HepG2 (cell line): ENCODE results near the gene CELF4. TPM values are rescaled to one million over a fixed set of nuclear protein-coding genes. Genes with fewer than 3 reads are reported as not detected.

Experiments
- ATAC-seq: fragments of 200-7000 bp; cut with Tn5 transposase; 3 replicates; pipeline ENCODE4 v1.9.1; 2020; ENCODE audit warnings: mild to moderate bottlenecking, moderate library complexity
- BruUV-seq: library from RNA; stranded (reverse); fragments of 400-500 nt; replicated peaks from 2 replicates; lab custom pipeline; 2021; lab: Mats Ljungman, UMichigan
- CTCF ChIA-PET: fragments of 300-600 bp; formaldehyde crosslinking; extraction: SDS; loops from one replicate; lab custom pipeline; 2021; ENCODE audit warnings: low total read pairs, inconsistent platforms, low intra/inter-chr PET ratio; lab: Yijun Ruan, JAX
- POLR2A ChIA-PET: fragments of 350-600 bp; sonication (Branson Sonifier 250); formaldehyde crosslinking; loops from one replicate; lab custom pipeline; 2020; ENCODE audit warnings: antibody characterized with exemption, inconsistent platforms; lab: Yijun Ruan, JAX
- DNase-seq: peaks from one replicate; pipeline ENCODE4 v3.0.0-alpha.2; 2015; ENCODE audit warnings: low spot score
- FAIRE-seq: peaks from 3 replicates; lab custom pipeline; 2011; peaks lifted over from hg19 to GRCh38; lab: Jason Lieb, UNC
- H2AFZ ChIP-seq: one replicate; pipeline ENCODE4 v1.6.1; 2011; ENCODE audit warnings: low read length, inconsistent platforms
- H3K27ac ChIP-seq: fragments of 300-600 bp; 3 replicates; pipeline ENCODE4 v1.8.0; 2011; ENCODE audit warnings: mixed run types, mild to moderate bottlenecking, mixed read lengths, low read length, inconsistent platforms; ENCODE audit not compliant: insufficient read depth; ENCODE audit errors: extremely low read length
- H3K27me3 ChIP-seq, 2 experiments: fragments of 200-600 bp in 1 of 2; 2 replicates in 1 of 2; 3 replicates in 1 of 2; pipeline versions ENCODE4 v1.6.0 to v1.8.0; 2011; ENCODE audit warnings: low read length in 2 of 2, mild to moderate bottlenecking in 2 of 2, moderate library complexity in 2 of 2, inconsistent platforms in 1 of 2; ENCODE audit not compliant: insufficient read depth in 2 of 2, control insufficient read depth in 1 of 2
- H3K36me3 ChIP-seq, 2 experiments: fragments of 200-600 bp in 1 of 2; replicated peaks in 1 of 2; 2 replicates in 1 of 2; 3 replicates in 1 of 2; pipeline versions ENCODE4 v1.5.1 to v1.8.0; 2011; ENCODE audit warnings: low read length in 2 of 2, inconsistent platforms in 1 of 2; ENCODE audit not compliant: insufficient read depth in 2 of 2, control insufficient read depth in 1 of 2
- H3K4me1 ChIP-seq: 2 replicates; pipeline ENCODE4 v1.5.1; 2012; ENCODE audit warnings: low read length, inconsistent platforms; ENCODE audit not compliant: insufficient read depth
- H3K4me2 ChIP-seq: 2 replicates; pipeline ENCODE4 v1.6.0; 2011; ENCODE audit warnings: low read depth, low read length, inconsistent platforms
- H3K4me3 ChIP-seq, 3 experiments: fragments of 200-600 bp in 1 of 3; sonication (generic), shearing (Covaris generic) in 1 of 3; replicated peaks in 1 of 3; 2 replicates each; pipeline ENCODE4 v1.5.1; 2011 to 2016; ENCODE audit warnings: low read length in 3 of 3, inconsistent platforms in 2 of 3, low read depth in 2 of 3, mild to moderate bottlenecking in 2 of 3, control low read depth in 1 of 3, mixed read lengths in 1 of 3; ENCODE audit not compliant: insufficient read depth in 1 of 3
- H3K79me2 ChIP-seq: one replicate; pipeline ENCODE4 v1.6.1; 2011; ENCODE audit warnings: low read length, inconsistent platforms; ENCODE audit not compliant: insufficient read depth
- H3K9ac ChIP-seq: 2 replicates; pipeline ENCODE4 v1.6.0; 2011; ENCODE audit warnings: mild to moderate bottlenecking, low read depth, low read length, inconsistent platforms; ENCODE audit not compliant: insufficient read depth
- H3K9me3 ChIP-seq: 2 replicates; pipeline ENCODE4 v1.5.1; 2012; ENCODE audit warnings: mild to moderate bottlenecking, low read length
- H4K20me1 ChIP-seq: 2 replicates; pipeline ENCODE4 v1.6.0; 2011; ENCODE audit warnings: inconsistent platforms, mild to moderate bottlenecking, low read length, moderate library complexity; ENCODE audit not compliant: insufficient read depth
- HOXA7 ChIP-seq: sonication (generic); formaldehyde crosslinking; IDR thresholded peaks from 2 replicates; pipeline ENCODE4 v1.8.1; 2022; ENCODE audit warnings: mild to moderate bottlenecking, missing genetic modification reagents, moderate library complexity
- NFKBIZ ChIP-seq: IDR thresholded peaks from 2 replicates; pipeline ENCODE4 v1.6.1; 2018; ENCODE audit warnings: missing genetic modification reagents, missing compliant biosample characterization
- RNF2 ChIP-seq: fragments of 450-650 bp; conservative IDR thresholded peaks from 2 replicates; pipeline ENCODE4 v1.6.1; 2016; ENCODE audit warnings: low read depth
- SRSF9 ChIP-seq: fragments of 200-400 bp; formaldehyde crosslinking; IDR thresholded peaks from 2 replicates; pipeline ENCODE4 v1.6.1; 2018; ENCODE audit warnings: borderline replicate concordance, mild to moderate bottlenecking, low read depth, low read length; ENCODE audit not compliant: insufficient read depth, poor library complexity, severe bottlenecking
- TSC22D2 ChIP-seq: sonication (generic); formaldehyde crosslinking; IDR thresholded peaks from 2 replicates; pipeline ENCODE4 v1.5.1; 2020; ENCODE audit warnings: missing genetic modification reagents, mild to moderate bottlenecking, borderline replicate concordance
- WGBS: methylation state at CpG from one replicate; pipeline ENCODE4 v1.1.6; 2017; ENCODE audit warnings: low lambda C conversion rate; 5-methylcytosine and 5-hydroxymethylcytosine counted together
- in situ Hi-C: cut with HindIII; loops from 2 replicates; pipeline ENCODE4 v1.10.0; 2017; ENCODE audit warnings: low pct_unique_long_range_greater_than_20kb; ENCODE audit not compliant: extremely low pct_ligation_motif_present
- intact Hi-C: fragments of 100-400 bp; cut with micrococcal nuclease; formaldehyde crosslinking; loops from one replicate; pipeline ENCODE4 v1.10.0; 2022; ENCODE audit not compliant: unreplicated experiment
- polyA plus RNA-seq, 8 experiments: library from polyadenylated mRNA; depleted of rRNA in 3 of 8; stranded (reverse) in 7 of 8; unstranded in 1 of 8; fragments of >200 nt; fragmentation: Illumina TruSeq in 4 of 8; extraction: Trizol in 4 of 8; gene quantifications; 2 replicates each; pipeline versions ENCODE4 v1.2.1 to v1.2.3, GENCODE V29; 2011 to 2016; ENCODE audit warnings: low read depth in 4 of 8, missing spikeins in 1 of 8, mixed read lengths in 1 of 8; ENCODE audit not compliant: insufficient read depth in 1 of 8
- total RNA-seq, 5 experiments: library from RNA; depleted of rRNA; stranded (reverse); fragments of >200 nt; fragmentation: Illumina TruSeq; extraction: Trizol; gene quantifications; 2 replicates each; pipeline ENCODE4 v1.2.3, GENCODE V29; 2016; ENCODE audit warnings: low read depth in 1 of 5
- TF ChIP-seq, protein P1 (sequence below): sonication (generic); formaldehyde crosslinking; IDR thresholded peaks from 2 replicates; pipeline ENCODE4 v1.5.0; 2020; ENCODE audit warnings: missing genetic modification reagents
- TF ChIP-seq, protein P2 (sequence below): sonication (generic); formaldehyde crosslinking; IDR thresholded peaks from 2 replicates; pipeline ENCODE4 v1.4.0; 2020; ENCODE audit warnings: mild to moderate bottlenecking, low read depth, missing genetic modification reagents
- TF ChIP-seq, protein P3 (sequence below): sonication (generic); formaldehyde crosslinking; IDR thresholded peaks from 2 replicates; pipeline ENCODE4 v1.4.0; 2020; ENCODE audit warnings: missing genetic modification reagents, low read depth, mild to moderate bottlenecking, borderline replicate concordance

CELF4 gene
- total and polyA plus RNA-seq, 2 of the 13 experiments (the other 11 are each of a cell fraction or from before 2014, with no cell fraction given), result not detected

DNA sequence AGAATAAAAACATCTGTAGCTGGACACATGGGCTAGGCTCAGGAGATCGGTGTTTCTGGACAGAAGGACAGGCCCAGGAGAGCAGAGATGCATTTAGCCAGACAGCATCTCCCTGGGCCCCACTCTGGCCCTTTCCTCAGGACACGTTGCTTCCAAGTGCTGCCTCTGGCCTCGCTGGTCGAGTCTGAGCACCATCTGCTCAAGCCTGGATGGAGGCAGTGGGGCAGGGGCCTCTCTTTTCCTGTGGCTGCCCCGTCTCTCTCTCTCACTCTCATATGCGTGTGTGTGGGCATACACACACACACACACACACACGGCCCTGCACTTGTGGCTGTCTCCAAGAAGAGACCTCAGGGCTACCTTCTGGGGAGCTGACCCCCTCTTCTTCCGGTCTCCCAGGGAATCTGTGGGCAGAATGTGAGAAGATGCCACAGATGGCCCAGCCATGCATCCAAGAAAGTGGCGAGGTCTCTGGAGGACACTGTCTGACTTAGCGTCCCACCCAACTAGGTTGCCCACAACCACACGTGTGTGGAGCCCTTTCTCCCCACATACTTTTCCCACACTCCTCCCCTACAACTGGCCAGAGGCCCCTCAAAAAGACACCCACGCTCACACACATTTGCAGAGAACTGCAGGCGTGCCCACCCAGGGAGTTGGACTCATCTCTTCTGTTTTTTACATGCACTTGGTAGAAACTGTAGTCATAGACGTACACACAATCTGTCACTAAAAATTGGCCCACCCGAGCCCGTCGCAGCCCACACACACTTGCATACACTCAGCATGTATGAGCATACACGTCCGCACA is 19.9 kb downstream of the CELF4 start (continued):
- TF ChIP-seq, protein P1, sequence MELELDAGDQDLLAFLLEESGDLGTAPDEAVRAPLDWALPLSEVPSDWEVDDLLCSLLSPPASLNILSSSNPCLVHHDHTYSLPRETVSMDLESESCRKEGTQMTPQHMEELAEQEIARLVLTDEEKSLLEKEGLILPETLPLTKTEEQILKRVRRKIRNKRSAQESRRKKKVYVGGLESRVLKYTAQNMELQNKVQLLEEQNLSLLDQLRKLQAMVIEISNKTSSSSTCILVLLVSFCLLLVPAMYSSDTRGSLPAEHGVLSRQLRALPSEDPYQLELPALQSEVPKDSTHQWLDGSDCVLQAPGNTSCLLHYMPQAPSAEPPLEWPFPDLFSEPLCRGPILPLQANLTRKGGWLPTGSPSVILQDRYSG (CRISPR knock-in tag), result no peak
- TF ChIP-seq NFKBIZ (CRISPR knock-in tag), result no peak
- no peak for TF ChIP-seq SRSF9
- TF ChIP-seq, protein P2, sequence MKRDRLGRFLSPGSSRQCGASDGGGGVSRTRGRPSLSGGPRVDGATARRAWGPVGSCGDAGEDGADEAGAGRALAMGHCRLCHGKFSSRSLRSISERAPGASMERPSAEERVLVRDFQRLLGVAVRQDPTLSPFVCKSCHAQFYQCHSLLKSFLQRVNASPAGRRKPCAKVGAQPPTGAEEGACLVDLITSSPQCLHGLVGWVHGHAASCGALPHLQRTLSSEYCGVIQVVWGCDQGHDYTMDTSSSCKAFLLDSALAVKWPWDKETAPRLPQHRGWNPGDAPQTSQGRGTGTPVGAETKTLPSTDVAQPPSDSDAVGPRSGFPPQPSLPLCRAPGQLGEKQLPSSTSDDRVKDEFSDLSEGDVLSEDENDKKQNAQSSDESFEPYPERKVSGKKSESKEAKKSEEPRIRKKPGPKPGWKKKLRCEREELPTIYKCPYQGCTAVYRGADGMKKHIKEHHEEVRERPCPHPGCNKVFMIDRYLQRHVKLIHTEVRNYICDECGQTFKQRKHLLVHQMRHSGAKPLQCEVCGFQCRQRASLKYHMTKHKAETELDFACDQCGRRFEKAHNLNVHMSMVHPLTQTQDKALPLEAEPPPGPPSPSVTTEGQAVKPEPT, result no peak

DNA sequence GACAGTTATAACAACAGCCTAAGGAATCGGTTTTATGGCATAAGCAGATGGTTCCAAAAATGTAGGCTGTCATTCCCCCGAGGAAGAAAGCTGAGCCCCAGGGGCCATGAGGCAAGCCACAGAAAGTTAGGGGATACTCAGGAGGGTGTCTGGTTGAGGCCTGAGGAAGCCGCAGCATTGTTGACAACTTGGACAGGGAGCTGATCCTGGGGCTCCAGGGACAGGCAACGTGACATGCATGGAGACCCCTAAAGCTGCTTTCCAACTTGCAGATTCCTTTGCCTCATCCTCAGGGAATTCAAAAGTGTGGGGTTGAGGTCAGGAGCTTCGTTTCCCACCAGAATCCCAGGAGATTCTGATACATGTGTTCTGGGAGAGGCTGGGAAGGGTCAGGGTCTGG is 20.9 kb downstream of the CELF4 start:
- CTCF ChIA-PET, result no interaction called here
- Histone ChIP-seq H4K20me1 (no peaks in the 10 kb centered on the region), H3K27ac (no peak overlapping the region), H3K36me3 (no peaks in the 10 kb centered on the region), H3K27me3 (peaks cover 0 to 56% of the 10 kb centered on the region in 2 experiments; a peak in 4 of 5 replicates)
- in situ Hi-C loops, result no loop called here
- TF ChIP-seq, protein P1 (CRISPR knock-in tag), result no peak
- TF ChIP-seq TSC22D2 (no peak), HOXA7 (no peak), RNF2 (no peak)
- TF ChIP-seq, protein P3, sequence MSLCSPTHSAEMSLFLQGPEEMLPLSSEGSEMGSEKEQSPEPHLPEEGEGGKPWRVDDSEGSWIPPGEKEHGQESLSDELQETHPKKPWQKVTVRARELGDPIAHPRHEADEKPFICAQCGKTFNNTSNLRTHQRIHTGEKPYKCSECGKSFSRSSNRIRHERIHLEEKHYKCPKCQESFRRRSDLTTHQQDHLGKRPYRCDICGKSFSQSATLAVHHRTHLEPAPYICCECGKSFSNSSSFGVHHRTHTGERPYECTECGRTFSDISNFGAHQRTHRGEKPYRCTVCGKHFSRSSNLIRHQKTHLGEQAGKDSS (CRISPR knock-in tag), result no peak
- TF ChIP-seq, all 625 proteins: peak for 0
- BruUV-seq, result no TSS peak
- Histone ChIP-seq H3K4me3 (no peak overlapping the region), H3K79me2 (no peaks in the 10 kb centered on the region), H2AFZ (no peak overlapping the region), H3K9me3 (no peaks in the 10 kb centered on the region), H3K9ac (no peak overlapping the region), H3K4me1 (no peaks in the 10 kb centered on the region), H3K4me2 (no peak overlapping the region)
- DNase-seq (no peak), FAIRE-seq (no peak), ATAC-seq (no peak)
- intact Hi-C loops, result no loop called here
- POLR2A ChIA-PET, result no interaction called here
- 0% methylated on average over 2 of the region's 5 CpGs for WGBS
